Measurements from ENCODE around the gene TNK2.
"Not testable (repeated sequence)": the region's sequence is repeated elsewhere in the genome, so short reads cannot be mapped to it uniquely, and the experiment has no call there.

Gene TNK2

GRCh38 chr3:195939526-195940470 is 31.4 kb upstream of the TNK2 start:
- not testable (repeated sequence) for H3K4me1 ChIP-seq (ENCODE audit: insufficient read depth, low read length, severe bottlenecking); H3F3A ChIP-seq (ENCODE audit: insufficient read depth, low read length); H3K79me2 ChIP-seq (ENCODE audit: insufficient read depth, low read length); H3K9me2 ChIP-seq (ENCODE audit: low read depth, low read length); H4K20me1 ChIP-seq (ENCODE audit: insufficient read depth, low read length); H3K27ac ChIP-seq (ENCODE audit: low read depth, low read length, poor library complexity, severe bottlenecking); H3K27me3 ChIP-seq (ENCODE audit: insufficient read depth, low read length); H2AFZ ChIP-seq (ENCODE audit: low read length); H3K9me3 ChIP-seq (ENCODE audit: low read length); H3K4me2 ChIP-seq (ENCODE audit: low read length); H3K9ac ChIP-seq (ENCODE audit: low read length); H3K4me3 ChIP-seq (ENCODE audit: low read depth, low read length, poor library complexity, severe bottlenecking)
- peaks cover 14% of the 10 kb centered on the region; the same call in 1 of the 2 replicates for H3K36me3 ChIP-seq (ENCODE audit: insufficient read depth, low read length)

- not testable (repeated sequence) for H3K36me3 ChIP-seq (ENCODE audit: insufficient read depth, low read length); H3K4me2 ChIP-seq (ENCODE audit: low read length)
Measured at GRCh38 chr3:195933044-195933430, 24.7 kb upstream of the TNK2 start.

DNA sequence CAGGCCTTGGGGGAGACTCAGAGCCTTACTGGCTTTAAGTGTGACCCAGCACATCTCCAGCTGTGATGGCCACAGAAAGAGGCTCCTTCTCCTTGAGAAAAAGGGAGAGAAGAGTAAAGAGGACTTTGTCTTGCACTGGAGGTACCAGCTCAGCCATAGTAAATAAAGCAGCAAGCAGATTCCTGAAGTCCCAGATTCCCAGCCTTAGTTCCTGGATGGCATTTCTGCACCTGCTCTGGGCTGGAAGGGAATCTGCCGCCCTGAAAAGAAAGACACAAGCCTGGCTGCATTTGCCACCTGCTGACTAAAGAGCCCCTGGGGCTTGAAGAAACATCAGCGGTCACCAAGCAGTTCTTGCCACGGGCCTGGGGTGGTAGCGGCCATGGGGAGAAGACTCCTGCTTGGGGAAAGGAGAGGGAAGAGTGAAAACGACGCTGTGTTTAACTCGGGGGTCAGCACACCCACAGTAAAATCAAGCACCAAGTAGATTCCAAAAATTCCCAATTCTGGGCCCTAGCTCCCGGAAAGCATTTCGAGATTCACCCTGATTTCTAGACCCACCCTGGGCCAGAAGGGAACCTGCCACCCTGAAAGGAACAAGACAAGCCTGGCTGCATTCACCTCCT is 24.2 kb upstream of the TNK2 start:
- Histone ChIP-seq H3K4me1 (ENCODE audit: insufficient read depth, low read length, severe bottlenecking) (no peaks in the 10 kb centered on the region), H3K9me3 (ENCODE audit: low read length) (no peaks in the 10 kb centered on the region), H3K9ac (ENCODE audit: low read length) (no peak overlapping the region), H3K4me2 (ENCODE audit: low read length) (no peak overlapping the region), H3K9me2 (ENCODE audit: low read depth, low read length) (no peaks in the 10 kb centered on the region), H3K4me3 (ENCODE audit: low read depth, low read length, poor library complexity, severe bottlenecking) (no peak overlapping the region), H3K27ac (ENCODE audit: low read depth, low read length, poor library complexity, severe bottlenecking) (no peak overlapping the region), H3K36me3 (ENCODE audit: insufficient read depth, low read length) (no peaks in the 10 kb centered on the region), H3K27me3 (ENCODE audit: insufficient read depth, low read length) (no peaks in the 10 kb centered on the region), H4K20me1 (ENCODE audit: insufficient read depth, low read length) (no peaks in the 10 kb centered on the region), H3K79me2 (ENCODE audit: insufficient read depth, low read length) (no peaks in the 10 kb centered on the region), H3F3A (ENCODE audit: insufficient read depth, low read length) (no peaks in the 10 kb centered on the region), H2AFZ (ENCODE audit: low read length) (no peak overlapping the region)
- no peak for TF ChIP-seq EZH2 (IDR thresholded peaks at IDR 0.05; ENCODE audit: borderline replicate concordance, low read length)

More at GRCh38 chr3:195933044-195933430, 24.7 kb upstream of the TNK2 start:
- not testable (repeated sequence) for H3K4me1 ChIP-seq (ENCODE audit: insufficient read depth, low read length, severe bottlenecking); H3K4me3 ChIP-seq (ENCODE audit: low read depth, low read length, poor library complexity, severe bottlenecking); H2AFZ ChIP-seq (ENCODE audit: low read length); H3K79me2 ChIP-seq (ENCODE audit: insufficient read depth, low read length); H3K27ac ChIP-seq (ENCODE audit: low read depth, low read length, poor library complexity, severe bottlenecking); H3K9me2 ChIP-seq (ENCODE audit: low read depth, low read length); H3K9ac ChIP-seq (ENCODE audit: low read length); H3F3A ChIP-seq (ENCODE audit: insufficient read depth, low read length); H3K9me3 ChIP-seq (ENCODE audit: low read length); H4K20me1 ChIP-seq (ENCODE audit: insufficient read depth, low read length); H3K27me3 ChIP-seq (ENCODE audit: insufficient read depth, low read length)

- Histone ChIP-seq H3K9ac (ENCODE audit: low read length) (no peak overlapping the region), H3F3A (ENCODE audit: insufficient read depth, low read length) (no peaks in the 10 kb centered on the region), H3K27ac (ENCODE audit: low read depth, low read length, poor library complexity, severe bottlenecking) (no peak overlapping the region), H3K4me1 (ENCODE audit: insufficient read depth, low read length, severe bottlenecking) (no peaks in the 10 kb centered on the region), H3K9me2 (ENCODE audit: low read depth, low read length) (no peaks in the 10 kb centered on the region), H3K9me3 (ENCODE audit: low read length) (no peaks in the 10 kb centered on the region), H4K20me1 (ENCODE audit: insufficient read depth, low read length) (no peaks in the 10 kb centered on the region), H3K27me3 (ENCODE audit: insufficient read depth, low read length) (no peaks in the 10 kb centered on the region), H3K4me3 (ENCODE audit: low read depth, low read length, poor library complexity, severe bottlenecking) (no peak overlapping the region), H2AFZ (ENCODE audit: low read length) (no peak overlapping the region), H3K4me2 (ENCODE audit: low read length) (no peak overlapping the region), H3K79me2 (ENCODE audit: insufficient read depth, low read length) (no peaks in the 10 kb centered on the region), H3K36me3 (ENCODE audit: insufficient read depth, low read length) (no peaks in the 10 kb centered on the region)
- TF ChIP-seq EZH2 (IDR thresholded peaks at IDR 0.05; ENCODE audit: borderline replicate concordance, low read length), result no peak
Measured at GRCh38 chr3:195931582-195932273, 23.4 kb upstream of the TNK2 start.
